OCI-M2 (cell line): ENCODE data around the gene USH2A.

Experiments
- DNase-seq: peaks from one replicate; lab custom pipeline; 2025; ENCODE audit not compliant: unreplicated experiment; lab: John Stamatoyannopoulos, UW

Gene USH2A

DNA sequence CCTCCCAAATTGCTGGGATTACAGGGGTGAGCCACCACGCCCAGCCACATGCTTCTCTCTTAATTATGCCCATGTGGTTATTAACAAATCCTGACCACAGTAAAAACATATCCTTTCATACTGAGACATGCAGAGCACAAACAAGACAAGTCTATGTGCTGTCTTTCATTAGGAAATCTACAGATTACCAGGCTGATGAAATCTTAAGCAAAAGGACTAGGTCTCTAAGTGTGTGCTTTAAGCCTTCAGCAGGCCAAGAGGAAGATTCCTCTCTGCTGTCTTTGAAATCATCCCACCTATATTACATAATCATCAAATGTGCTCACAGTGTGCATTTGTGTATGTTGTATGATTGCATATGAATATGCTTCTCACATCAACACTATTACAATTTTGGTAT, 436.8 kb downstream of the USH2A start:
- no peak for DNase-seq

DNA sequence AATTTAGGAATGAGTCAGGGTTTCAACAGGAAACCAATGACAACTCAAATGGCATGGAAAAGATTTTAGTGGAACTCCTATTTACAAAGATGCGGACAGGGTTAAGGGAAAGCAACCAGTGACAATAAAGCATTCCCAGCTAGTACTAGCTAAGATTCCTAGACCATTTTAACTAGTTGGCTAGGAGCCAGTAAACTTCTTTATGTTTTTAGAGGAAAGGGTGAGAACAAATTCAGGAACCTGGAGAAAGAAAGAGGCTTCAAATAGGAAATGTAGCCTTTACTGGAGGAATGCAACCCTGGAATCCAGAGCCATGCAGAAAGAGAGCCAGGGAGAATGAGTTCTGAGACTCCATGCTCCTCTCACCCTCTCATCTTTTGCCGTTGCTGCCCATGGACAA, 439.6 kb downstream of the USH2A start:
- DNase-seq = no peak

GRCh38 chr1:215971793-215972441, 451.3 kb downstream of the USH2A start:
- no peak for DNase-seq

- no peak for DNase-seq
Measured at GRCh38 chr1:215970406-215970805, 452.8 kb downstream of the USH2A start.

GRCh38 chr1:215963621-215964020, 459.6 kb downstream of the USH2A start:
- no peak for DNase-seq

DNA sequence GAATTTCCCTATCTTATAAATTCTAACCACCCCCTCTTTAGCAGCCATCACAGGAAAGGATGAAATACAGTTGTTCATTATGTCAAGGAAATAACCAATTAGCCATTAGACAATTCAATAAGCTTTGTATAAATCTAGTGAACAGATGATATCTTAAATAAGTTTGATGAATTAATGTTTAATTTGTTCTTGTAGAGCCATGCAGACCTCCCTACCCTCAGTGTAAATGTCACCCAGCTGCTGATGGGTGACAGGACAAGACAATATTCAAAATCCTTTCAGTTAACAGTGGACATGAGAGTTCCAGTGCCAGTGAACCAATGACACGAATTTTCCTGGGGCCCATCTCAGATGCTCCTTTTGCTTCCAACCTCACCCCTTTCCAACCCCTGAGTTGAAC, 460.2 kb downstream of the USH2A start:
- DNase-seq = no peak

GRCh38 chr1:215958841-215959240, 464.4 kb downstream of the USH2A start:
- DNase-seq = no peak

- DNase-seq = no peak
Measured at GRCh38 chr1:215957663-215958062, 465.6 kb downstream of the USH2A start.

GRCh38 chr1:215932558-215932957, 490.7 kb downstream of the USH2A start:
- no peak for DNase-seq

- DNase-seq = no peak
Measured at GRCh38 chr1:215926670-215927069, 496.6 kb downstream of the USH2A start.

- no peak for DNase-seq
Measured at GRCh38 chr1:215923129-215923824, 500.0 kb downstream of the USH2A start.

DNA sequence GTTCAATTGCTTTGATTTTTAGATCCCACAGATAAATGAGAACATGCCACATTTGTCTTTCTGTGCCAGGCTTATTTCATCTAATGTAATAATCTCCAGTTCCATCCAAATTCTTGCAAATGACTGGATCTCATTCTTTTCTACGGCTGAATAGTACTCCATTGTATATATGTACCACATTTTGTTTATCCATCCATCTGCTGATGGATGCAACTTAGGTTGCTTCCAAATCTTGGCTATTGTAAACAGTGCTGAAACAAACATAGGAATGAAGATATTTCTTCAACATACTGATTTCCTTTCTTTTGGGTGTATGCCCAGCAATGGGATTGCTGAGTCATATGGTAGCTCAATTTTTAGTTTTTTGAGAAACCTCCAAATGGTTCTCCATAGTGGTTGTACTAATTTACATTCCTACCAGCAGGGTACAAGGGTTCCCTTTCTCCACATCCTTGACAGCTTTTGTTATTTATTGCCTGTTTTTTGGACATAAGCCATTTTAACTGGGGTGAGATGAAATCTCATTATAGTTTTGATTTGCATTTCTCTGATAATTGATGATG, 511.8 kb downstream of the USH2A start:
- DNase-seq = no peak

- no peak for DNase-seq
Measured at GRCh38 chr1:215905493-215906115, 517.6 kb downstream of the USH2A start.

- DNase-seq = no peak
Measured at GRCh38 chr1:215900684-215901083, 522.6 kb downstream of the USH2A start.

GRCh38 chr1:215899901-215900300, 523.3 kb downstream of the USH2A start:
- DNase-seq = no peak

- DNase-seq = no peak
Measured at GRCh38 chr1:215895893-215896292, 527.4 kb downstream of the USH2A start.

DNA sequence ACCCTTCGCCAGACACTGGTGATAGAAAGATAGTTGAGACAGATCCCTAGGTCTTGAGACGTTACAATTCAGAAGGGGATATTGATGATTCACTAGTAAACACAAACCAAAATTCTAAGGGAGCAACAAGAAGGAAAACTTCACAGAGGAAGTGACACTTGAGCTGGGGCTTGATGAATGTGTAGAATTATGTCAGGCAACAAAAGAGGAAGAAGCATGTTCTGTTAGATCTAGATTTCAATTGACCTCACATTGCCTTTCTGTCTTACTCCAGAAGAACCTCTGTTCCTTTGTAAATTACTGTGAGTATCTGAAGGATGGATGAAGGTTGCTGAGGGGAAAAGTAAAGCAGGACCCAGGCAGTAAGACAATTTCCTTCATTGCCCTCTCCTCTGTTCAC, 528.0 kb downstream of the USH2A start:
- no peak for DNase-seq

- no peak for DNase-seq
Measured at GRCh38 chr1:215894617-215895016, 528.6 kb downstream of the USH2A start.

DNA sequence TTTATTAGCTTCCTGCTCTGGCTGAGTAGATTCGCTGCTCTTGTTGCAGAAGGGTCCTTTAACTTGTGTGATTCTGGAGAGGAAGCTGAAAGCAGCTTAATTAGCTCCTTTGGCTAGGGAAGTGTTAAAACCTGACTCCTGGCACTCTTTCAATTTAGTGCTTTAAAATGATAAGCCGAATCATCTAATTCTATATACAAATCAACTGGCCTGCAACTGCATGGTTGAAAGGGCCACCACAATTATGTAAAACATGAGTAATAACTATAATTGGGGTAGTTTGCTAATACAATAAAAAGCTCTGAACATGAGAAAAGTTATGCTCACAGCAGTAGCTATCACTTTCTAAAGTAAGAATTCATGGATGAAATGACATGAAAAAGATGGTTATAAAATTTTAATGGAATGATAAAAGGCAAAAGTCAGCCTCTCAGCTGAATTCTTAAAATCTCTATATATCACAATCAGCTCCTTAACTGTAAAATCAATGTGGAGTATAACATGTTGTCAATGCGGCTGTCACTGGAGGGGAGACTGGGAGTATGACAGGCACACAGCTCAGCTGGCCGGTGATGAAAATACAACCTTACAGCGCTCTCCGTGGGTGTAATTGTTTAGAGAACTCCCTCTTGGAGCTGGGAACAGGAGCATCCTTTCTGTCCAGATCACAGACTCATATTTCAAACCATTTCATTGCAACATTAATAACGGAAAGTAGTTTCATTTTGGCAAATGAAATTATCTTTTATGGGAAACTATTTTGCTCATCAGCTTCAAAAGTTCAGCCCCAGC, 531.8 kb downstream of the USH2A start:
- no peak for DNase-seq

GRCh38 chr1:215890438-215890837, 532.8 kb downstream of the USH2A start:
- DNase-seq = no peak

GRCh38 chr1:215889871-215890270, 533.4 kb downstream of the USH2A start:
- DNase-seq = no peak
